Natural killer cell (primary cell): ENCODE results near the gene LSAMP. TPM values are rescaled to one million over a fixed set of nuclear protein-coding genes. Genes with fewer than 3 reads are reported as not detected.

Experiments
- ATAC-seq, 3 donors: fragments of 150-1000 bp in 2 of 3; fragments of 200-7000 bp in 1 of 3; cut with Tn5 transposase; 1 replicate in 1 of 3; 2 replicates in 2 of 3; pipeline ENCODE4 v1.10.0; 2021; ENCODE audit warnings: mild to moderate bottlenecking in 2 of 3, moderate library complexity in 2 of 3
- DNase-seq, 2 donors: peaks; one replicate each; pipeline versions ENCODE4 v3.0.0 to v3.0.0-alpha.2; 2013 to 2021; ENCODE audit warnings: mixed read lengths in 1 of 2
- H3K27ac ChIP-seq: one replicate; pipeline ENCODE4 v1.5.1; 2013; ENCODE audit warnings: mild to moderate bottlenecking, low read length
- H3K27me3 ChIP-seq: one replicate; pipeline ENCODE4 v1.6.1; 2013; ENCODE audit warnings: low read length; ENCODE audit not compliant: control insufficient read depth, insufficient read depth
- H3K36me3 ChIP-seq: one replicate; pipeline ENCODE4 v1.6.1; 2013; ENCODE audit warnings: low read length; ENCODE audit not compliant: control insufficient read depth, insufficient read depth
- H3K4me1 ChIP-seq: one replicate; pipeline ENCODE4 v1.6.1; 2013; ENCODE audit warnings: low read length; ENCODE audit not compliant: control insufficient read depth, insufficient read depth
- H3K4me3 ChIP-seq: one replicate; pipeline ENCODE4 v1.5.1; 2013; ENCODE audit warnings: low read length
- H3K9me3 ChIP-seq: one replicate; pipeline ENCODE4 v1.6.1; 2013; ENCODE audit warnings: low read length; ENCODE audit not compliant: control insufficient read depth, insufficient read depth
- H3K27ac Mint-ChIP-seq, 2 donors: one replicate each; pipeline ENCODE4 v1.8.0; 2022; ENCODE audit warnings: mild to moderate bottlenecking in 2 of 2, mixed read lengths in 2 of 2, moderate library complexity in 1 of 2
- H3K27me3 Mint-ChIP-seq, 2 donors: one replicate each; pipeline ENCODE4 v1.8.0; 2022; ENCODE audit warnings: low read depth in 2 of 2, mixed read lengths in 2 of 2
- H3K36me3 Mint-ChIP-seq: one replicate; pipeline ENCODE4 v1.8.0; 2022; ENCODE audit warnings: mixed read lengths
- H3K4me1 Mint-ChIP-seq, 2 donors: one replicate each; pipeline ENCODE4 v1.8.0; 2022; ENCODE audit warnings: mixed read lengths in 2 of 2
- H3K4me3 Mint-ChIP-seq: one replicate; pipeline ENCODE4 v1.8.0; 2022; ENCODE audit warnings: mild to moderate bottlenecking, moderate library complexity, mixed read lengths
- H3K9me3 Mint-ChIP-seq, 2 donors: one replicate each; pipeline ENCODE4 v1.8.0; 2022; ENCODE audit warnings: mixed read lengths in 2 of 2
- CTCF ChIP-seq: fragments of 200-600 bp; IDR thresholded peaks from one replicate; pipeline ENCODE4 v1.8.0; 2022; ENCODE audit warnings: antibody characterized with exemption
- WGBS: methylation state at CpG from one replicate; pipeline ENCODE4 v1.1.7; 2013; ENCODE audit warnings: missing lambda C conversion rate; ENCODE audit not compliant: insufficient coverage; 5-methylcytosine and 5-hydroxymethylcytosine counted together
- intact Hi-C: fragments of 100-400 bp; cut with micrococcal nuclease; formaldehyde crosslinking; loops from one replicate; pipeline ENCODE4 v1.14.2; 2022
- total RNA-seq, 4 donors: library from RNA; stranded (reverse); fragments of 120-200 nt in 1 of 4; gene quantifications; one replicate each; pipeline versions ENCODE4 v1.2.3 to v1.2.4, GENCODE V29; 2013 to 2022

Gene LSAMP
- total RNA-seq, 3 donors from 2014 or later (not counting 1 experiment from before 2014, with no cell fraction given) = not detected

- intact Hi-C loops = no loop called here
- Histone ChIP-seq H3K36me3 (no peaks in the 10 kb centered on the region), H3K27me3 (no peaks in the 10 kb centered on the region), H3K4me1 (no peaks in the 10 kb centered on the region), H3K27ac (no peak overlapping the region), H3K4me3 (no peak overlapping the region), H3K9me3 (no peaks in the 10 kb centered on the region)
- Mint-ChIP-seq H3K4me3 (no peak overlapping the region), H3K27me3 (peaks cover 19 to 25% of the 10 kb centered on the region in 2 donors), H3K9me3 (no peaks in the 10 kb centered on the region), H3K4me1 (no peaks in the 10 kb centered on the region), H3K27ac (no peak overlapping the region), H3K36me3 (no peaks in the 10 kb centered on the region)
- DNase-seq (no peak), ATAC-seq (no peak)
- WGBS = 81% methylated on average over 6 of the region's 6 CpGs
- no peak for TF ChIP-seq CTCF
These were observed 678.5 kb downstream of the LSAMP start for GRCh38 chr3:115766587-115767482.

GRCh38 chr3:115761927-115762305 lies 683.4 kb downstream of the LSAMP start:
- no peak for DNase-seq
- no peaks in the 10 kb centered on the region for H3K9me3 Mint-ChIP-seq
- no peak for TF ChIP-seq CTCF
- H3K4me3 Mint-ChIP-seq = no peak overlapping the region
- Histone ChIP-seq H3K4me3 (no peak overlapping the region), H3K4me1 (no peaks in the 10 kb centered on the region), H3K9me3 (no peaks in the 10 kb centered on the region), H3K27ac (no peak overlapping the region), H3K36me3 (no peaks in the 10 kb centered on the region), H3K27me3 (no peaks in the 10 kb centered on the region)
- intact Hi-C loops = no loop called here
- no peaks in the 10 kb centered on the region for H3K36me3 Mint-ChIP-seq
- peaks cover 10 to 32% of the 10 kb centered on the region in 2 donors for H3K27me3 Mint-ChIP-seq
- no peaks in the 10 kb centered on the region for H3K4me1 Mint-ChIP-seq
- no peak overlapping the region for H3K27ac Mint-ChIP-seq
- ATAC-seq = no peak

GRCh38 chr3:115760716-115761115 lies 684.6 kb downstream of the LSAMP start:
- H3K9me3 Mint-ChIP-seq = no peaks in the 10 kb centered on the region
- ATAC-seq = no peak

More at GRCh38 chr3:115760716-115761115, 684.6 kb downstream of the LSAMP start:
- Histone ChIP-seq H3K9me3 (no peaks in the 10 kb centered on the region), H3K27ac (no peak overlapping the region), H3K4me1 (no peaks in the 10 kb centered on the region), H3K36me3 (no peaks in the 10 kb centered on the region), H3K27me3 (no peaks in the 10 kb centered on the region), H3K4me3 (no peak overlapping the region)
- H3K27me3 Mint-ChIP-seq = peaks cover 10 to 29% of the 10 kb centered on the region in 2 donors
- no peaks in the 10 kb centered on the region for H3K4me1 Mint-ChIP-seq
- no peak for DNase-seq
- H3K36me3 Mint-ChIP-seq = no peaks in the 10 kb centered on the region
- 82% methylated on average over 3 of the region's 3 CpGs for WGBS
- intact Hi-C loops = no loop called here
- TF ChIP-seq CTCF = no peak
- H3K4me3 Mint-ChIP-seq = no peak overlapping the region
- H3K27ac Mint-ChIP-seq = no peak overlapping the region
